Endothelial cell (in vitro differentiated cells): ENCODE data around the gene SCLY. TPM values are rescaled to one million over a fixed set of nuclear protein-coding genes. Genes with fewer than 3 reads are reported as not detected.

Experiments
- DNase-seq: peaks from one replicate; pipeline ENCODE4 v3.0.0; 2021; ENCODE audit warnings: low spot score
- H3K27ac Mint-ChIP-seq: one replicate; pipeline ENCODE4 v1.8.0; 2021; ENCODE audit warnings: mixed read lengths, inconsistent platforms; ENCODE audit not compliant: unreplicated experiment
- H3K27me3 Mint-ChIP-seq: one replicate; pipeline ENCODE4 v1.8.0; 2021; ENCODE audit warnings: mild to moderate bottlenecking, moderate library complexity, mixed read lengths, inconsistent platforms; ENCODE audit not compliant: unreplicated experiment
- H3K36me3 Mint-ChIP-seq: one replicate; pipeline ENCODE4 v1.8.0; 2021; ENCODE audit warnings: mild to moderate bottlenecking, low read depth, mixed read lengths, inconsistent platforms; ENCODE audit not compliant: unreplicated experiment
- H3K4me1 Mint-ChIP-seq: one replicate; pipeline ENCODE4 v1.8.0; 2021; ENCODE audit warnings: mild to moderate bottlenecking, mixed read lengths, inconsistent platforms; ENCODE audit not compliant: unreplicated experiment
- H3K4me3 Mint-ChIP-seq: one replicate; pipeline ENCODE4 v1.8.0; 2021; ENCODE audit warnings: mild to moderate bottlenecking, mixed read lengths, inconsistent platforms; ENCODE audit not compliant: unreplicated experiment
- H3K9me3 Mint-ChIP-seq: one replicate; pipeline ENCODE4 v1.8.0; 2021; ENCODE audit warnings: mixed read lengths, inconsistent platforms; ENCODE audit not compliant: unreplicated experiment
- long read RNA-seq: library from polyadenylated mRNA; unstranded; transcript quantifications from one replicate; pipeline ENCODE4 v2.0.0, GENCODE V29; 2020; ENCODE audit not compliant: unreplicated experiment
- total RNA-seq: library from RNA; stranded (reverse); fragmentation: NEBNext Ultra II Directional; extraction: Animal tissue kit (Norgen Biotek cat#: 25700); gene quantifications from one replicate; pipeline ENCODE4 v1.2.1, GENCODE V29; 2021; ENCODE audit not compliant: unreplicated experiment
- TF ChIP-seq, protein P1 (sequence below): fragments of 200-600 bp; sonication (generic); IDR thresholded peaks from one replicate; pipeline ENCODE4 v1.5.0; 2021; ENCODE audit warnings: antibody characterized with exemption; ENCODE audit not compliant: unreplicated experiment

Gene SCLY, protein sequence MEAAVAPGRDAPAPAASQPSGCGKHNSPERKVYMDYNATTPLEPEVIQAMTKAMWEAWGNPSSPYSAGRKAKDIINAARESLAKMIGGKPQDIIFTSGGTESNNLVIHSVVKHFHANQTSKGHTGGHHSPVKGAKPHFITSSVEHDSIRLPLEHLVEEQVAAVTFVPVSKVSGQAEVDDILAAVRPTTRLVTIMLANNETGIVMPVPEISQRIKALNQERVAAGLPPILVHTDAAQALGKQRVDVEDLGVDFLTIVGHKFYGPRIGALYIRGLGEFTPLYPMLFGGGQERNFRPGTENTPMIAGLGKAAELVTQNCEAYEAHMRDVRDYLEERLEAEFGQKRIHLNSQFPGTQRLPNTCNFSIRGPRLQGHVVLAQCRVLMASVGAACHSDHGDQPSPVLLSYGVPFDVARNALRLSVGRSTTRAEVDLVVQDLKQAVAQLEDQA
- 17.7 TPM for total RNA-seq
- long read RNA-seq, transcript SCLY-202 (8 exons, 1,774 nt), result major isoform, 5 of 12 reads
- long read RNA-seq, partial matches to known transcripts, result 3 of 12 reads
- long read RNA-seq, other reads (novel, unspliced or antisense), result 1 of 12 reads

DNA sequence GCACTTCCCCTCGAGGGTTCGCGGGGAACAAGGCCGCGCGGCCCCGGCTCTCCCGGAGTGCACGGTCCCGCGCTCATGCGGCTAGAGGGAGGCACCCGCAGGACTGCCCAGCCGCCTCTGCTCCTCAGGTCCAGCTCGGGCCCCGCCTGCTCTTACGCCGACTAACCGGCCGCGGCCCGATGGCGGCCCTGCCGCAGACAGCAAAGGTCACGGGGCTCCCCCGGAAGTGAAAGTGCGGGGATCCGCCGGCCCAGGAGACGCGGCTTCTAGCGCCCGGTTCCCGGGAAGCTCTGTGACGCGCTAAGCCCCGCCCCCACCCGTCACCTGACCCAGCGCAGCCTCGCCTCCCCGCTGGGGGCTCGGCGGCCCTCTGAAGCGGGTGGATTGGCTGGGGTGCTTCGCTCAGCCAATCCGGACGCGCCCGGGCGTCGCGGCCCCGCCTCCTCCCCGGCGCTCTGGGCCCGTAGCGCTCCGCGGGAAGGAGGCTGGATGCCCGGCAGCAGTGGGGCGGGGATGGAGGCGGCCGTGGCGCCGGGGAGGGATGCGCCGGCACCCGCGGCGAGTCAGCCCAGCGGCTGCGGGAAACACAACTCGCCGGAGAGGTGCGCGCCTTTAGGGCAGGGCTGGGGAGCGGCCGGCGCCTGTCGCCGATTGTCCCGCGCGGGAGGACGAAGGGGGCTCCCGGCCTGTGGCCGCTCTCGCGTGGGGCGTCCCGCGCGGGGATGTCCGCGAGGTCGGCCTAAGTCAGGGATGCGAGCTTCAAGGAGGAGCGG is at the start of gene SCLY:
Gene SCLY, plus strand, starts transcription at position 460 of the 773 bp plus-strand sequence. Its CDS starts 54 bp downstream, at position 514.
- H3K9me3 Mint-ChIP-seq, result no peaks in the 10 kb centered on the region
- H3K27me3 Mint-ChIP-seq, result peaks cover 5% of the 10 kb centered on the region
- H3K4me1 Mint-ChIP-seq, result peaks cover 23% of the 10 kb centered on the region
- TF ChIP-seq, protein P1, sequence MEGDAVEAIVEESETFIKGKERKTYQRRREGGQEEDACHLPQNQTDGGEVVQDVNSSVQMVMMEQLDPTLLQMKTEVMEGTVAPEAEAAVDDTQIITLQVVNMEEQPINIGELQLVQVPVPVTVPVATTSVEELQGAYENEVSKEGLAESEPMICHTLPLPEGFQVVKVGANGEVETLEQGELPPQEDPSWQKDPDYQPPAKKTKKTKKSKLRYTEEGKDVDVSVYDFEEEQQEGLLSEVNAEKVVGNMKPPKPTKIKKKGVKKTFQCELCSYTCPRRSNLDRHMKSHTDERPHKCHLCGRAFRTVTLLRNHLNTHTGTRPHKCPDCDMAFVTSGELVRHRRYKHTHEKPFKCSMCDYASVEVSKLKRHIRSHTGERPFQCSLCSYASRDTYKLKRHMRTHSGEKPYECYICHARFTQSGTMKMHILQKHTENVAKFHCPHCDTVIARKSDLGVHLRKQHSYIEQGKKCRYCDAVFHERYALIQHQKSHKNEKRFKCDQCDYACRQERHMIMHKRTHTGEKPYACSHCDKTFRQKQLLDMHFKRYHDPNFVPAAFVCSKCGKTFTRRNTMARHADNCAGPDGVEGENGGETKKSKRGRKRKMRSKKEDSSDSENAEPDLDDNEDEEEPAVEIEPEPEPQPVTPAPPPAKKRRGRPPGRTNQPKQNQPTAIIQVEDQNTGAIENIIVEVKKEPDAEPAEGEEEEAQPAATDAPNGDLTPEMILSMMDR, result no peak
- H3K4me3 Mint-ChIP-seq, result peak within 1 kb of the TSS; percentile 95
- peak within 1 kb of the TSS; percentile 80 for H3K27ac Mint-ChIP-seq
- peaks cover 9% of the 10 kb centered on the region for H3K36me3 Mint-ChIP-seq
- peak; percentile 95 for DNase-seq

DNA sequence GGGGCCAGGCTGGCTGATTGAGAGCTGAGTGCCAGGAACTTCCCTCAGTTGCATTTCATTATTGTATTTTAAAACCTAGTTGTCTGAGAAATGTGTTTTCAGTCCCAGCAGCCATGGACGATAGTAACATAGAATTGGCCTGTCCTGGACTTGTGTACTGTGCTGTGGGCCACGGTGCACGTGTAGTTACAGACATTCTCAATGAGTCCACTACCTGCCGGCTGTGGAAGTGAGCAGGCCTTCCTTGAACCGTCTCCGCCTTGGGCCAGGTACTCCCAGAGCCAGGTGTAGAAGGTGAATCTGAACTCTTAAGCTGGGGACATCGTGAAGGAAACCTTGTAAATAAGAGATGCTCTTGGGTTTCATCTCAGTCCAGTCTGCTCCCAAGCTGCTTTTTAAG is 47.0 kb upstream of the SCLY start:
- no peak for DNase-seq
- TF ChIP-seq, protein P1, result no peak
- peaks cover 19% of the 10 kb centered on the region for H3K4me1 Mint-ChIP-seq

DNA sequence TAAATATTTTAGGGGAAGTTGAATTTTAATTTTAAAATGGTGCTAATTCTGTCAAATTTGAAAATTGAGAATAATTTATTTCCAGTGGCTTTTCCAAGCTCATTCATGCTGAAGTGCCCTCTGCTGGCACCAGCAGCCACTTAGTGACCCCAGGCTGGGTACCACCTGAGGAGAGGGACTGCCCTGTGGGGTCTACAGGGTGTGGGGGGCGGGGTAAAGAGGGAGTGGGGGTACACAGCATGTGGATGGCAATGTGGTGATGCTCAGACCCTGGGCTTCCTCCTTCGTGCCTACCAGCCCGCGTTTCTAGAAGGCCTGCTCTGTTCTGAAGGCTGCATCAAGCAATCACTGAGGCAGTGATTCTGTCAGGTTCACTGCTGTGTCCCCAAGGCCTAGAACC is 45.1 kb upstream of the SCLY start:
- Mint-ChIP-seq H3K9me3 (no peaks in the 10 kb centered on the region), H3K27ac (no peak overlapping the region), H3K4me1 (peaks cover 24% of the 10 kb centered on the region), H3K4me3 (no peak overlapping the region), H3K27me3 (peaks cover 9% of the 10 kb centered on the region), H3K36me3 (peaks cover 28% of the 10 kb centered on the region)
- no peak for DNase-seq
- TF ChIP-seq, protein P1, result no peak

More for the DNA sequence above, 47.0 kb upstream of the SCLY start:
- H3K9me3 Mint-ChIP-seq, result no peaks in the 10 kb centered on the region
- H3K4me3 Mint-ChIP-seq, result no peak overlapping the region
- H3K27me3 Mint-ChIP-seq, result peaks cover 9% of the 10 kb centered on the region
- H3K36me3 Mint-ChIP-seq, result peaks cover 18% of the 10 kb centered on the region
- no peak overlapping the region for H3K27ac Mint-ChIP-seq

DNA sequence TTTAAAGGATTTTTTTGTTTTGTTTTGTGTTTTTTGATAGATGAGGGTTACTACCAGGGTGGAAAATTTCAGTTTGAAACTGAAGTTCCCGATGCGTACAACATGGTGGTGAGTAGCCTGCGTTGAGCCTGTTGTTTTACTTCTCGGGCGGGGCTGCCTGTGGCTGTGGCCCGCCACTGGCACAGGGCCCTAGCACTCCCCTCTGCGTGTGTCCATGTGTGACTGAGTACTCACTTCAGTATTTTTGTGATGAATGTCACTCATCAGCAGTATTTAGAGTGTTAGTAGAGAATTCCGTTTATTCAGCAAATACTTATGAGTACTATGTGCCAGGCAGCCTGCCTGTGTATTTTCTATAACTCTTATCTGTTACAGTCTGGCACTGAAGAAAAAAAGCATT is 44.3 kb upstream of the SCLY start:
- DNase-seq, result no peak
- TF ChIP-seq, protein P1, result no peak
- H3K27ac Mint-ChIP-seq, result no peak overlapping the region
- H3K27me3 Mint-ChIP-seq, result peaks cover 9% of the 10 kb centered on the region
- H3K4me1 Mint-ChIP-seq, result peaks cover 26% of the 10 kb centered on the region
- no peaks in the 10 kb centered on the region for H3K9me3 Mint-ChIP-seq
- peaks cover 22% of the 10 kb centered on the region for H3K36me3 Mint-ChIP-seq
- H3K4me3 Mint-ChIP-seq, result no peak overlapping the region
